Esophagus muscularis mucosa (tissue), 3 donors: ENCODE results near the gene EHD4.

ENCODE experiments used
- CTCF ChIP-seq, 3 experiments: fragments of 200-600 bp in 2 of 3; fragments of 450-650 bp in 1 of 3; sonication (generic) in 2 of 3; IDR thresholded peaks; one replicate each; pipeline ENCODE4 v1.5.1; 2017 to 2019; ENCODE audit warnings: antibody characterized with exemption in 3 of 3, mild to moderate bottlenecking in 2 of 3, moderate library complexity in 1 of 3
- EP300 ChIP-seq: sonication (generic); formaldehyde crosslinking; IDR thresholded peaks from one replicate; pipeline ENCODE4 v1.6.1; 2017; ENCODE audit warnings: antibody characterized with exemption

- TF ChIP-seq CTCF (IDR thresholded peaks at IDR 0.05) (no peak), EP300 (no peak)
These were observed 96.3 kb downstream of the EHD4 start for GRCh38 chr15:41876007-41876406.
